Activated CD4-positive, CD25-positive, alpha-beta regulatory T cell treated with anti-CD3 and anti-CD28 coated beads, Interleukin-2, amount 50 U/mL, for 72 hours (primary cell): ENCODE measurements around the gene ETV6.

ENCODE experiments used
- DNase-seq: peaks from one replicate; pipeline ENCODE4 v3.0.0; 2021

The ETV6 gene

DNA sequence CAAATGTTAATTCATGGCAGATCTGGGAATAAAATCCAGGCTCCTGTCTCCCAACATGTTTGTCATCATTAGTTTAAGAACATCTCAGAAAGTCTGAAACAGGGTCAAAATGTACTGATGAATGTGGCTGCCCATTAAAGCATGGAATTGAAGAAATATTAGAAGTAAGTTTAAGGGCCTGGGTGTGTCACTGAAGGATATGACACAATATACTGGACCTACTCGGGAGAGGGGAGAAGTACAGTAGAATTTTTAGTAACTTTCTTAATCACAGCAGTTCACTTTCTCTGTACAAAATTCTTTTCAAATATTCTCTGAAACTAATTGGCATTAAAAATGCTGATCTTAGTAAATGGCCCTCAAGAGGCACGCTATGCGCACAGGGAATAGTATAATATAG lies 185.5 kb downstream of the ETV6 start:
- DNase-seq, result no peak

DNA sequence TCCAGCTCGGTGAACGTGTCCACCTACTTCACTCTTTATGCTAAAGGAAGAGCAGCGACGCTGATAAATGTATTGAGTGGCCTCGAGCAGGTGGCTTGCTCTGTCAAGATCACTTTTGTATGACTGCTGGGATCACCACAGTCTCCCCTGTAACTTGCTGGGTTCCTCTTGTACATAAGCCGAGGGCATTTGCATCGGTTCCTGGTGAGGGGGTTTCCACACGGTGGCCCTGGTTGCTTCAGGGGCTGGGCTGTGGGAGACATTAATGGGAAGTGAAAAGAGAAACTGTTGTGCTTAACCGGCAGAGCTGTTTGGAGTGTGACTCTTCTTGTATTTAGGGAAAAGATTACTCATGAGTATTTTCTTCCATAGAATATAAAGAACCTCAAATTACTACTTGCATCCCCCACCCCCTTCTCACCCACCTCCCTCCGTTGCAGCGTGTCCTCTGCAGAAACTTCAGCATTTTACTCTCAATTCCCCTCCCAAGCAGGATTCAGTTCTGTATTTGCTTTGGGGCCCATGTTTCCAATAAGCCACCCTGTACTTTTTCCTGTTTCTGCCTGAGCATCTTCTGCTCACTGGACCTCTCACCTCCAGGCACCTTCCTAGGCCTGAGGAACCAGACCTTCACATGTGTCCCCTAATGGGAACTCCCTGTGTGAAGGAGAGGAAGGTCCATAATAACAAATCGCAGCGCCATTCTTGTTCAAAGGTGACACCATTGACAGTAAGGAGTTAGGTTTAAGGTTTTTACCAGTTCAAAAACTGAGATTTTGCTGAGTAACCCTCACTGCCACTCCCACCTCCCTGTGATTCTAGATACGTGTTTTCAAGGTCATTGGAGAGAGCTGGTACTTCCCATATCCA lies 187.0 kb downstream of the ETV6 start:
- DNase-seq, result no peak

DNA sequence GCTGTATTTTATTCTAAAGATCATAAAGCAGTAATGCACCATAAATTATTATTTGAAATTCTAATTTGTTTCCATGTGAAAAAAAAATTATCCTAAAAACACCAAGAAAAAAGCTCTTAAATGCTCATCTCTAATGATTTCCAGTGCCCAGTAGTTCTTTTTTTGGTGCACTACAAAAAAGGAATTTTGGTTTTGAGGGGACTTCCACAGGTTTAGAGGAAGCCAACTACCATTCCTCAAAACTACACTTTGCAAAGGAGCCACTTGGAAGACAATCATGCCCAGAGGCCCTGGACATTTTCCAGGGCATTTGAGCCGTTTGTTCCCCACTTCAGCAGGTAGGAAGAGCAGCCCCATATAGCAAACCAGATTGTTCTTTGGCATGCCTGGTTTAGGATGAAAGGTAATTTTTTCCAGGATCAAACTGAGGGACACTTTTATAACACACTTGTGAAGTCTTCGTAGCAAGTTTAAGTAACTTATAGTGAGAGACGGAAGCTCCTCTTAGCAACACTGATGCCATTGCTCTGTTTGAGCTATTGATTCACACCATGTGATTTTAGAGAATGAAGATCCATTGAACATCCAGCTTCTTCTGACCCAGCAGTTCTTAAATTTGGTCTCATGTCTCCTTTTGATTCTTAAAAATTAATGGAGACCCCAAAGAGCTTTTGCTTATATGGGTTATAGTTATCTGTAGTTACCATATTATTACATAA lies 187.9 kb downstream of the ETV6 start:
- no peak for DNase-seq

DNA sequence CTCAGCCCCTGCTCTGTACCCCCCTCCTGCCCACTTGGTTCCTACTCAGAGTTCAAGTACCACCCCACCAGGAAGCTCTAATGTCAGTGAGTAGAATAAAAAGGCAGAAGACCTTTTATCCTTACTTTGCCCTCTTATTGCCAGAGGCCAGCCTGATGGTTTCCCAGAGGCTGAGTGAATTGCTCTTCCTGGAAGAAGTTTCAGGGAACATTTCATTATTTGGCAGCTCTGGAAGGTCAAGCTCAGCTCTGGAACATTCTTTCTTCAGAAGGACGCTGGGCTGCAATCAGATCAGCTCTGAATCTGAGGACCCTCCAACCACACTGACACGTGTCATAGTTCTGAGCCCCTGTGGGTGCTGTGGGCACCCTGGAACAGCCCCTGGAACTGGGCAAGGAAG lies 188.9 kb downstream of the ETV6 start:
- DNase-seq, result no peak

DNA sequence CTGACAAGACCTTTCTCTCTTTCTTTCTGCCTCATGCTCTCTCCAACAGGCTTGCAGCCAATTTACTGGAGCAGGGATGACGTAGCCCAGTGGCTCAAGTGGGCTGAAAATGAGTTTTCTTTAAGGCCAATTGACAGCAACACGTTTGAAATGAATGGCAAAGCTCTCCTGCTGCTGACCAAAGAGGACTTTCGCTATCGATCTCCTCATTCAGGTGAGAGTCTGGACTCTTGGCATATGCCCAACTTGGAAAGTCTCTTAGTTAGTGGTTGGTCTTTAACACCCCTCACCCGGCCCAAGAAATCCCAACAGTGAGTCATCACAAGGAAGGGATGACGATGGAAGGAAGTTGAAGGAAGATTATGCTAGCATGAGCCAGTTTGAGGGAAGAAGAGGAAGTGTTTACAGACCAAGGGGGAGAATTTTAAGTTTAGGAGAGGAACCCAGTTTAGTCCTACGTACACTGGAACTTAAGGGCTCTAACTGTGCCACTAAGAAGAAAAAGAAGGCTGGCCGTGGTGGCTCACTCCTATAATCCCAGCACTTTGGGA lies 189.7 kb downstream of the ETV6 start:
- DNase-seq, result no peak

DNA sequence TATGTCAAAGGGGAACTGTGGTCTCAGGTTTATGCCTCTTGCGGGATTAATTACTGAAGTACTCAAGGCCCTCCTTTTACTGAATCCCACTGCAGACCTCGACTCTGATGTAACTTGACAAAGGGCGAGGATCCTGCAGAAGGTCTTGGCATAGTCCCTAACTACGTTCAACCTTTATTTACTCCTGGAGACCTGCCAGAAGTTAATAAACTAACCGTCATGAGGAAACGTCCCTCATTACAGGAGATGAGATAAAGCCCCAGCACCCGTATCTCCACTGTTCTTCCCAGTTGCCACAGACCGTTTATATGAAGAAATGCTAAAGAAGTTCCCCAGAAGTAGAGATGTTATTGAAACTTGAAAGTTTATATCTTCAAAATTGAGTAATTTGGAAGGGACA lies 190.9 kb downstream of the ETV6 start:
- DNase-seq, result no peak

DNA sequence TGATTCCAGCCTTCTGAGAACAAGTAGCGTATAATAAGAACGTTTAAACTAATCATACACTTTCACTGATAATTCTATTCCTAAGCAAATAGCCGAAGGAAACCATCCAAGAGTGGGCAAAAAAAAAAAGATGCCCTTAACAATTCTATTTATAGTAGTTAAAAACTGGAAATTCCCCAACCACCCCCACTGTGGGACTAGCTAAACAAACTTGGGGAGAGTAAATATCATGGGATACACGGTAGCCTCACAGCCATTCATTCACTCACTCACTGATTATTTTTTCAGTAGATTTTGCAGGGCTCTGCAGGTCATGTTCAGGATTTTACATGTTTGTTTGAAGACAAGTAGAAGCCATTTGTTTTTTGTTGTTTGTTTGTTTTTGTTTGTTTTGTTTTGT lies 197.0 kb downstream of the ETV6 start:
- DNase-seq, result no peak

DNA sequence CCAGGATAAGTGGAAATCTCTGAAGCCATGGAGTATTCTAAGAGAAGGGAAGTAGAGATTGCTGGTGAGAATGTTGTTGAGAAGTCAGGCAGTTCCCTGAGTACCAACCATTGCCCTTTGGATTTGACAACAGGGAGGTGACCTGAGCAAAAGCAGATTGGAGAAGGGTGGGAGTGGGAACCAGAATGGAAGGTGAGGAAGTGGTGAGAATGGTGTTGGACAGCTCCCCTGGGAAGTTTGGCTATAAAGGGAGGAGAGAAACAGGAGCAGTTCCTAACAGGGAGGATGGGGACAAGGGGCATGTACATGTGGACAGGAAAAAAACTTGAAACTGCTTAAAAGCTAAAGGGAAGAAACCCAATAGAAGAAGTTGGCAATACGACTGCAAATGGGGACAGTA lies 198.1 kb downstream of the ETV6 start:
- no peak for DNase-seq

DNA sequence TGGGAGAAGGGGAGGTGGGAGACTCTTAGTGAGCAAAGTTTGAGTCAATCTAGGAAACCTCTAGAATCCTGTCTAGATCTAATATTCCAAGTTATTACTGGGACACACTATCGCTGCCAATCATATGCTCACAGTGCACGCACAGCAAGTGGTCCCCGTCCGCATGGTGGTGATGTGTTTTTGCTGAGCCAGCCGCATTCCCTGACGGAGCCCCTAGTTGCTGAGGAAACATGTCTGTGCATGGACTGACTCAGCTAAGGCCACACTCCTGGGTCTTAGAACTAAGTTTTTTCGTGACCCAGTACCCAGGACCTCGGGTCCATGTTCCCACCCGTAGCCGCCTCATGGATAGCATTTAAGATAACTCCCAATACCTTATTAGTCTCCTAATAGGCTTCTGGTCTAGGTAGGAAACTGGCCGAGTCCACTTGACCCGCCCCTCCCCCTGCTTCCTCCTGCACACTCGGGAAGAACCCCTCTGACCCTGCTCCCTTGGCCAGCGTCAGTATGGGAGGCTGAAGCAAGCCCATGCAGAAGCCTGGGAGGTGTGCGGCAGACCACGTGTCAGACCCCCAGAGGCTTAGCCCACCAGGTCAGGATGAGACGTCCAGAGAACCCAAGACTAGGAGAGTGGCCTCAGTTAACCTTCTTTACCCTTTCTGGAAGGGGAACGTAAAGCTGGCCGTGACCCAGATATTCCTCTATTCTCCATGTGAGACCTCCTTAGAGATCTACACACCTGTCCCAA lies 200.5 kb downstream of the ETV6 start:
- DNase-seq, result no peak

DNA sequence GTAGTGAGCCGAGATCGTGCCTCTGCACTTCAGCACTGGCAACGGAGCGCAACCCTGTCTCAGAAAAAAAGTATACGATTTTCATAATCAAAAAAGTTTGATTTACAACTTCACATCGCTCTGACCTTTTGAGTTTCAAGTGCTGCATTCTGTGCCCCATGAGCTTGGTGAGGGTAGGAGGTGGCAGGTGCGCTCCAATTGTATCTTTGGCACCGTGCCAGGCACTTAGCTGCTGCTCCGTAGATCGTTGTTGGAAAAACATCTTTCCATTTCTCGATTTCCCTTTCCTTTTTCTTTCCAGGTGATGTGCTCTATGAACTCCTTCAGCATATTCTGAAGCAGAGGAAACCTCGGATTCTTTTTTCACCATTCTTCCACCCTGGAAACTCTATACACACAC lies 203.7 kb downstream of the ETV6 start:
- DNase-seq, result no peak

DNA sequence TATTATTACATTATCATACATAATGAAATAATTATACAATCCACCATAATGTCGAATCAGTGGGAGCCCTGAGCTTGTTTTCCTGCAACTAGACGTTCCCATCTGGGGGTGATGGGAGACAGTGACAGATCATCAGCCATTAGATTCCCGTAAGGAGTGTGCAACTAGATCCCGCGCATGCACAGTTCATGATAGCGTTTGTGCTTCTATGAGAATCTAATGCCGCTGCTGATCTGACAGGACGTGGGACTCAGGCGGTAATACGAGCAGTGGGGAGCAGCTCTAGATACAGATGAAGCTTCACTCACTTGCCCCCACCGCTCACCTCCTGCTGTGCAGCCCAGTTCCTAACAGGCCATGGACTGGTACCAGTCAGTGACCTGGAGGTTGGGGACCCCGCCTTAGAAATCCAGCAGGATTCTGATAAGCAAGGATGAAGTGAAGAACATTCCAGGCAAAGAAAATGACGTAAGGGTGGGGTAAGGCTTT lies 204.6 kb downstream of the ETV6 start:
- no peak for DNase-seq

DNA sequence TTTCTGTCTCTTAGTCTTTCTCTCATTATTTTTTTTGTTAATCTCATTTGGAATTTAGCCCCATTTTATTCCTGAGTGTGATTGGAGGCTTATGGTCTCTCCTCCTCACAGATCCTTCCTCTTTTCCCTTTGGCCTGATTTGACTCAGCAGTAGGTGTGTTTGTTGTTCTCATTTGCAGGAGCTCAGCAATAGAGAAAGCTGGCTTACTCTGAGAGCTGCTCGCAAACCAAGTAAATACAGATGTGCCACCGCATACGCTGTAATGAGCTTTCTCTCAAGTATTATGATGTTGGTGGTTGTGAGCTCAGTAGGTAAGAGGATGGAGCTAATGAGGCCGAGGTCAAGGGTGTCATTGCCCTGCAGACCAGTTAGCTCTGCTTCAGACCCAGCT lies 206.5 kb downstream of the ETV6 start:
- no peak for DNase-seq

DNA sequence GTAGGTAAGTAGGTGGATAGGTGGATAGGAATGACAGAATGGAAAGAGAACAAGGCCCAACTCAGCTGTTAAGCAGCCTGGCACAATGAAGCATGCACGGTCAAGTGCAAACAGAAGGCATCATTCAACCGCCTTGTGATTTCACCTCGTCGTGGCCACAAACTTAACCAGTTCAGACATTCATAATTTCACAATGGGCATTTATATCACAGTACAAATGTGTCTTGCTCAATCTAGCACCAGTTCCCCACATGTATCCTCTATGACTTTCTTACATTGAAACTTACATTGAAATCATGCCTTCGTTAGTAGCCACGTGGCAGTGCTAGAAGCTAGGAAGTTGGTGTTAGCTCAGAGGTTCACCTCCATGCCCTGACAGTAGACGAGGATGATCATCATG lies 207.5 kb downstream of the ETV6 start:
- no peak for DNase-seq

DNA sequence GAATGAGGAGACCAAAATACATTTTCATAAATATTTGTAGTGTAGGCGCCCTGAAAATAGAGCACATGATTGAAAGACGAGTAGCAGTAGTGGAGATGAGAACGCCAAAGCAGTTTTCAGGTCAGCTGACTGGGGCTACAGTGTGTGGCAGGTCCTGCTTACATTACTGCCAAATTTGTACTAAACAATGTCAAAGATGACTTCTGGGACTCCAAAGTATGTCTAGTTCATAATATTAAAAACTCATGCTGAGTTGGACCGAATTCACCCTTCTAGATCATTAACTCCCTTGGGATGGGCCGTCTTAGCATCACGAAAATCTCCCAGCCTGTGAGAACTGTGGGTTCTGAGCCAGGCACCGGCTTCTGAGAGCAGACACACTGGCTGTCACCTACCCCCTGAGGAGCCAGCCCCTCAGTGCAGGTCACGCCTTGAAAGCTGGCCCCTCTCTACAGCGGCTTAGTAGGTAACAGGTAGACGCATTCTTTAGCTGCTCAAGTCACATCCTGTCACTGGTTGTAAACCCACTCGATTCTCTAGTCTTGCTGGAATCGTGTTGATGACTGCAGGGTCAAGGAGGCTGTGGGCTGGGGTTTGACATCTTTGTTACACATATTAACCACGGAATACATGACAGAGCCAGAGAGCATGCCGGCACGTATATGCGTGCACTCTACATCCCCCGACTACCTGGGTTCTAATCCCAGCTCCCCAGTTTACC lies 210.4 kb downstream of the ETV6 start:
- DNase-seq, result no peak

DNA sequence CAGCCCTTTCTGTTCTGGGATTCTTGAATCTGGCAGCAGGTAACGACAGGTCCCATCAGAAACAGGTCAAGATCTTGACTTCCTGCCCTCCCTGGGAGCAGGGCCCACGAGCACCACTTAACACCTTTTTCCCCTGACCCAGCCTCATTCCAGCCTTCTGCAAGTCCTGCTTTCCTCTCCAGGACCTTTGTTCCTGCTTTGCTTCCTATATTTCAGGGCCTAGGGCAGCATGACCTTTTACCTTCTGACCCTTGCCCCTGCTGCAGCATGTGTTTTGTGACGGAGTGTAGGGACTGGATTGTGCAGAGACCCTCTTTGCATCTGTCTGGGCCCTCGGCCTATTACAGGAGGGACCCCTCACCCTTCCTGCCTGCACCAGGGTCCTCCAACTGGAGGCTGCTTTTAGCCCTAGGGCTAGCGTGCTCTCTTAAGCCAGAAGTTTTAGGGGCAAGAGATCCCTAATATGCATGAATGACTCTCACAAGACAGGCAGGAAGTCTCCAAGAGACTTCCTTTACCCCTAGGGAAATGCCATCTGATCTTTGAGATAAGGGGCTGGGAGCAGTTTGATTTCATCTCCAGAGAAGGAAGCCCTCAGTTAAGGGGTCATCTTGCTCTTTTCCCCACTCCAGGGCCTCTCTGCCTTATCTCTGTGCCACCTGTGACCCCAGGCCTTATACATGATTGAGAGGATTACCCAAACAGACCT lies 211.8 kb downstream of the ETV6 start:
- no peak for DNase-seq

DNA sequence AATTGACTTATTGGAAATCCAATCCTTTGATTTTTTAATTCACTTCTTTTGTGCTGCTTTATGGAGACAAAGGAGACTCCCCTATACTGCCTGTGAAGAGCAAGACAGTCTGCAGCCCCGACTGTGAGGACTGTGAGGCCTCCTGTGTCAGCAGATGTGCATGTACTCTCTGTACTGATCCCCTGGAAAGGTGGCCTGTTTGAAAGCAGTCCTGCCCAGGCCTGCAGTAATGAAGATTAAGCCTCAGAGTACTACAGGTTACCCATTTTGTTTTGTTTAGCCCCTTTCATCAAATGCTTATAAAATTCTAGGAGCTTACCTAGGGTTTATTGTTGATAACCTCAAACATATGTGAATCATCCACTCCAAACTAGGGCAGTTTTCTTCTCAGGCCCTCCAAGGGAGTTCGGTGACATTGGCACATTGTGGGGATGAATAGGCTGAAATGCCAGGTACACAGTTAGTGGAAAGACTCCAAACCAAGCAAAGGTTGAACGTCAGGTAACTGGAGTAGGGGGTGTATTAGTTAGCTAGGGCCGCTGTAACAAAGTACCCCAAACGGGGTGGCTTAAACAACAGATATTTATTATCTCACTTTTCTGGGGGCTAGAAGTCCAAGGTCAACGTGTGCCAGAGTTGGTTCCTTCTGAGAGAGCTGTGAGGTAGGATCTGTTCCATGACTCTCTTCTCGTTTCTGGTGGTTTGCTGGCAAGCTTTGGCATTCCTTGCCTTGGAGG lies 212.6 kb downstream of the ETV6 start:
- no peak for DNase-seq

DNA sequence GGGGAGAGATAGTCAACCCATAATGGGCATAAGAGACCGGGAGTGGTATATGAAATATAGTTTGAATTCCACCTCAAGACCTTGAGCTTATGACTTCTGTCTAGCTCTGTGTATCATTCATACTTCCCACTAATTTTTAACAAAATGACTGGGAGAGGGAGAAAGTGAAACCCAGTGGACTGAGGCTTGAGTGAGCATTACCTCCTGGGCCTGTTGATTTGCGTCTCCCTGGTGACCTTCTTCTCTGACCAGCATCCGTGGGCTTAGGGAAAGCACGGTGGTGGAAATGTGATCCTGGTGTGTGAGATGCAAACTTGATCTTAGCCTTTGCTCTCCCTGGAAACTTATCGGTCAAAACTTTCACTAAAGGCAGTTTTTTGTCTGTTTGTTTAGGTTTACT lies 213.3 kb downstream of the ETV6 start:
- DNase-seq, result no peak

DNA sequence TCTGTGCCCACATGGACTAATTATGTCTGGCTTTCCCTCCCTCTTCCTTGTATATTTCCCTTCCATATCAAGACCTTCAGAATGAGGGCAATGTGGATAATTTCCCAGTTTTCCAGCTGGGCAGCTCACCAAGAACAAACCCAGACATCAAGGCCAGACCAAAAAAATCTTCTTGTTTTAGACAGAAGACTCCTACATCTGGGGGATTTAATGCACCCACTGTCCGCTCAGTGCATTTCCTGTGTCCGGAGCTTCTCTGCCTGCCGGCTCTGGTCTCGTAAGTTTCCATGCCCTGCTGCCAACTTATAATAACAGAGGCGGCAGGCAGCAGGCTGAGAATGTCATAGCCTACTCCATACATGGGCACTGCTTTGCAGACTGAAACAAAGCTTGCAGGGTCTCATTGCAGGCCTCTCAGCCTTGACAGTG lies 214.0 kb downstream of the ETV6 start:
- no peak for DNase-seq

DNA sequence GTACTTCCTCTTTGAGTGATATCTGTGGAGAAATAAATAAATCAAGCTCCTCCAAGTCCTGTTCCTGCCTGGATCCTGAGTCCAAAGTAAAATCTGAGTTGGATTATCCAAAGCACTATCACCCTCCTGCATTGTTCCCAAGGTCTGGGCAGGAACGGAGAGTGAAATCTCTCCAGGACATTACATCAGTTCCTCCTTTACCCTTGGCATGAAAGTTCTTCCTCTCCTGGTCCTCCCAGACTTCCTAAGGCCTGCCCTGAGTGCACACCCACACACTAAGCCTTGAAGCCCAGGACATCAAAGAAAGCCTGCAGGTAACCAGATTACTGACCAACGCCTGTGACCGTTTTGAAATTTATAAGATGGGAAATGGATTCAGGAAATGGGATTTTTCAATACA lies 214.5 kb downstream of the ETV6 start:
- no peak for DNase-seq

DNA sequence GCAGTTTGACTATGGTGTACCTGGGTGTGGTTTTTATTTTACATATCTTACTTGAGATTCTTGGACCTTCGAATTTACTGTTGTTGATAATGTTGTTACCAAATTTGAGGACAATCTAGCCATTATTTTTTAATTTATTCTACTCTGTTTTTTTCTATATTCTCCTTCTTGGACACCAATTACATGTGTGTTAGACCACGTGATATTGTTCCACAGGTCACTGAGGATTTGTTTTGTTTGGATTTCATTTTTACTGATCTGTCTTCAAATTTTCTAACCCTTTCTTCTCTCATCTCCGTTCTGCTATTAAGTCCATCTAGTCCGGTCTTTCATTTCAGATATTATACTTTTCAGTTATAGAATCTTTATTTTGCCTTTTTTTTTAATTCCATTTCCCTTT lies 216.3 kb downstream of the ETV6 start:
- no peak for DNase-seq

DNA sequence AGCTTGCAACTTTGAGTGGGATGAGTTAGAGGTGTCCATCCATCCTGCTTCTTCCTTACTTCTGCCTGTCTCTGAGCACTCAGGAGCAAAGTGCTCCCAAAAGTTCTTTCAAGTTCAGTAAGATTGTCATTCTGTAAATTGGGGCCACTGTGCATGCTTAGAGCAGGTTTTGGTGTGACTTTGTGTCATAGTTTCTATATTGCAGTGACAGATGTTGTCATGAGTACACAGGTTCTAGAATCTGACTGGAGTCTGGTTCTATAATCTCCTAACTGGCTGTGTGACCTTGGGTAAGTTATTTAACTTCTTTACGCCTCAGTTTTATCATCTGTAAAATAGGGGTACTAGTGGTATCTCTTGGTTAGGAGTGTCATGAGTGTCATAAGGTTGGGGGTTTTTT lies 218.6 kb downstream of the ETV6 start:
- no peak for DNase-seq
